NT2/D1 (cell line): ENCODE results near the gene POLR2I.

Source experiments
- YY1 ChIP-seq: IDR thresholded peaks from 2 replicates; pipeline ENCODE4 v1.6.1; 2011; ENCODE audit not compliant: insufficient read length, insufficient read depth
- ZNF274 ChIP-seq: IDR thresholded peaks from 2 replicates; pipeline ENCODE4 v1.6.1; 2011; ENCODE audit warnings: mild to moderate bottlenecking, low read depth, low read length

- no peak for TF ChIP-seq YY1
- no peak for TF ChIP-seq ZNF274
Measured at GRCh38 chr19:36128392-36128736, 13.7 kb upstream of the POLR2I start.
